Measurements from ENCODE around the gene POM121.
"Not testable (repeated sequence)": the region's sequence is repeated elsewhere in the genome, so short reads cannot be mapped to it uniquely, and the experiment has no call there.

- not testable (repeated sequence) for TF ChIP-seq CTCF (IDR thresholded peaks at IDR 0.05); RFX5 (IDR thresholded peaks at IDR 0.05; ENCODE audit: low read length); RCOR1 (IDR thresholded peaks at IDR 0.05; ENCODE audit: low read length); EP300 (IDR thresholded peaks at IDR 0.05; ENCODE audit: borderline replicate concordance in 1 of 2, low read depth in 1 of 2, low read length in 1 of 2); CHD2 (IDR thresholded peaks at IDR 0.05; ENCODE audit: low read length, partially characterized antibody); TAF1 (IDR thresholded peaks at IDR 0.05; ENCODE audit: borderline replicate concordance, low read depth, low read length); SMC3 (IDR thresholded peaks at IDR 0.05; ENCODE audit: low read depth, low read length); RXRA (IDR thresholded peaks at IDR 0.05; ENCODE audit: borderline replicate concordance, low read depth); NRF1 (IDR thresholded peaks at IDR 0.05; ENCODE audit: low read depth, low read length)
Measured at GRCh38 chr7:72968980-72969516, 44.2 kb downstream of the POM121 start, which contains the start of gene TRIM74.
